Vagina (tissue), 2 donors: ENCODE results near the gene EXTL2.
"Not testable (repeated sequence)": the region's sequence is repeated elsewhere in the genome, so short reads cannot be mapped to it uniquely, and the experiment has no call there.

Source experiments
- POLR2A ChIP-seq, 2 donors: fragments of 450-650 bp; IDR thresholded peaks; one replicate each; pipeline ENCODE4 v1.6.1; 2017; ENCODE audit warnings: antibody characterized with exemption in 2 of 2, mild to moderate bottlenecking in 2 of 2, moderate library complexity in 2 of 2
- TF ChIP-seq, protein P1 (sequence below), 3 experiments: fragments of 450-650 bp in 2 of 3; fragments of 200-600 bp in 1 of 3; sonication (generic) in 1 of 3; IDR thresholded peaks; one replicate each; pipeline ENCODE4 v1.5.1; 2017 to 2019; ENCODE audit warnings: antibody characterized with exemption in 3 of 3, mild to moderate bottlenecking in 2 of 3, moderate library complexity in 2 of 3

DNA sequence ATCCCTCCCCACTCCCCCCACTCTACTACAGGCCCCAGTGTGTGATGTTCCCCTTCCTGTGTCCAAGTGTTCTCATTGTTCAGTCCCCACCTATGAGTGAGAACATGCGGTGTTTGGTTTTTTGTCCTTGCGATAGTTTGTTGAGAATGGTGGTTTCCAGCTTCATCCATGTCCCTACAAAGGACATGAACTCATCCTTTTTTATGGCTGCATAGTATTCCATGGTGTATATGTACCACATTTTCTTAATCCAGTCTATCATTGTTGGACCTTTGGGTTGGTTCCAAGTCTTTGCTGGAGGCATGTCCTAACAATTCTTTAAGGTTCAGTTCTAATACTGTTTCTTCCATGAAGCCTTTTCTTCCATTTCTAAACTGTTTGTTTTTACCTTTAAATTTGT, 38.9 kb upstream of the EXTL2 start:
- TF ChIP-seq POLR2A (IDR thresholded peaks at IDR 0.05), result not testable (repeated sequence)
- TF ChIP-seq, protein P1, sequence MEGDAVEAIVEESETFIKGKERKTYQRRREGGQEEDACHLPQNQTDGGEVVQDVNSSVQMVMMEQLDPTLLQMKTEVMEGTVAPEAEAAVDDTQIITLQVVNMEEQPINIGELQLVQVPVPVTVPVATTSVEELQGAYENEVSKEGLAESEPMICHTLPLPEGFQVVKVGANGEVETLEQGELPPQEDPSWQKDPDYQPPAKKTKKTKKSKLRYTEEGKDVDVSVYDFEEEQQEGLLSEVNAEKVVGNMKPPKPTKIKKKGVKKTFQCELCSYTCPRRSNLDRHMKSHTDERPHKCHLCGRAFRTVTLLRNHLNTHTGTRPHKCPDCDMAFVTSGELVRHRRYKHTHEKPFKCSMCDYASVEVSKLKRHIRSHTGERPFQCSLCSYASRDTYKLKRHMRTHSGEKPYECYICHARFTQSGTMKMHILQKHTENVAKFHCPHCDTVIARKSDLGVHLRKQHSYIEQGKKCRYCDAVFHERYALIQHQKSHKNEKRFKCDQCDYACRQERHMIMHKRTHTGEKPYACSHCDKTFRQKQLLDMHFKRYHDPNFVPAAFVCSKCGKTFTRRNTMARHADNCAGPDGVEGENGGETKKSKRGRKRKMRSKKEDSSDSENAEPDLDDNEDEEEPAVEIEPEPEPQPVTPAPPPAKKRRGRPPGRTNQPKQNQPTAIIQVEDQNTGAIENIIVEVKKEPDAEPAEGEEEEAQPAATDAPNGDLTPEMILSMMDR (IDR thresholded peaks at IDR 0.05), result not testable (repeated sequence)
